Keratinocyte (primary cell): Measurements from ENCODE around the gene TCF7L2. TPM values are rescaled to one million over a fixed set of nuclear protein-coding genes. Genes with fewer than 3 reads are reported as not detected.

Source experiments
- DNase-seq: peaks from one replicate; pipeline ENCODE4 v3.0.0-alpha.2; 2011; ENCODE audit warnings: low read depth, missing footprints, low spot score
- FAIRE-seq: peaks from 2 replicates; lab custom pipeline; 2011; peaks lifted over from hg19 to GRCh38; lab: Jason Lieb, UNC
- H2AFZ ChIP-seq: 2 replicates; pipeline ENCODE4 v1.6.0; 2012; ENCODE audit warnings: low read length, control low read depth, inconsistent platforms; ENCODE audit not compliant: control insufficient read depth
- H3K27ac ChIP-seq: 2 replicates; pipeline ENCODE4 v1.5.1; 2011; ENCODE audit warnings: low read length; ENCODE audit not compliant: control insufficient read depth, insufficient read depth
- H3K27me3 ChIP-seq: 3 replicates; pipeline ENCODE4 v1.6.0; 2011; ENCODE audit warnings: low read length; ENCODE audit not compliant: control insufficient read depth, insufficient read depth; ENCODE audit errors: extremely low read depth
- H3K36me3 ChIP-seq, 2 experiments: 2 replicates in 1 of 2; 3 replicates in 1 of 2; pipeline ENCODE4 v1.5.1; 2011; ENCODE audit warnings: low read length in 2 of 2, mild to moderate bottlenecking in 1 of 2; ENCODE audit not compliant: control insufficient read depth in 2 of 2, insufficient read depth in 2 of 2; ENCODE audit errors: extremely low read depth in 1 of 2
- H3K4me1 ChIP-seq: 3 replicates; pipeline ENCODE4 v1.5.1; 2011; ENCODE audit warnings: low read length; ENCODE audit not compliant: control insufficient read depth, insufficient read depth; ENCODE audit errors: extremely low read depth
- H3K4me2 ChIP-seq: 3 replicates; pipeline ENCODE4 v1.6.0; 2011; ENCODE audit warnings: low read depth, low read length; ENCODE audit not compliant: control insufficient read depth, insufficient read depth; ENCODE audit errors: extremely low read depth
- H3K4me3 ChIP-seq, 3 experiments: fragments of 200-600 bp in 1 of 3; sonication (generic) in 1 of 3; 2 replicates in 2 of 3; 3 replicates in 1 of 3; pipeline ENCODE4 v1.5.1; 2011 to 2016; ENCODE audit warnings: low read length in 3 of 3, mild to moderate bottlenecking in 3 of 3, control low read depth in 2 of 3, inconsistent platforms in 1 of 3, low read depth in 1 of 3, mixed read lengths in 1 of 3, mixed run types in 1 of 3, moderate library complexity in 1 of 3; ENCODE audit not compliant: control insufficient read depth in 2 of 3, insufficient read depth in 2 of 3; ENCODE audit errors: extremely low read depth in 1 of 3
- H3K79me2 ChIP-seq: 2 replicates; pipeline ENCODE4 v1.6.0; 2012; ENCODE audit warnings: low read length; ENCODE audit not compliant: control insufficient read depth, insufficient read depth
- H3K9ac ChIP-seq: 3 replicates; pipeline ENCODE4 v1.6.0; 2011; ENCODE audit warnings: low read length; ENCODE audit not compliant: control insufficient read depth, insufficient read depth; ENCODE audit errors: extremely low read depth
- H3K9me1 ChIP-seq: 3 replicates; pipeline ENCODE4 v1.6.0; 2011; ENCODE audit warnings: low read length; ENCODE audit not compliant: control insufficient read depth, insufficient read depth; ENCODE audit errors: extremely low read depth
- H3K9me3 ChIP-seq: 2 replicates; pipeline ENCODE4 v1.5.1; 2012; ENCODE audit warnings: low read depth, low read length; ENCODE audit not compliant: control insufficient read depth
- H4K20me1 ChIP-seq: 3 replicates; pipeline ENCODE4 v1.6.0; 2011; ENCODE audit warnings: low read length; ENCODE audit not compliant: control insufficient read depth, insufficient read depth; ENCODE audit errors: extremely low read depth
- CTCF ChIP-seq, 3 experiments: IDR thresholded peaks in 1 of 3; conservative IDR thresholded peaks in 1 of 3; optimal IDR thresholded peaks in 1 of 3; 2 replicates in 2 of 3; 3 replicates in 1 of 3; pipeline versions ENCODE3 to v1.5.1; 2011; ENCODE audit warnings: low read length in 3 of 3, mild to moderate bottlenecking in 3 of 3, moderate library complexity in 2 of 3, control low read depth in 1 of 3, inconsistent platforms in 1 of 3; ENCODE audit not compliant: insufficient read depth in 2 of 3; ENCODE audit errors: extremely low read depth in 1 of 3
- EZH2 ChIP-seq: IDR thresholded peaks from one replicate; pipeline ENCODE4 v1.6.1; 2012; ENCODE audit warnings: inconsistent platforms, mild to moderate bottlenecking, low read length, moderate library complexity
- dilution Hi-C: fragments of 300-500 bp; cut with MboI; formaldehyde crosslinking; loops from one replicate; pipeline ENCODE4 v1.7.0; 2020; ENCODE audit warnings: low sequenced_read_pairs; ENCODE audit not compliant: extremely low pct_ligation_motif_present
- polyA plus RNA-seq, 5 experiments: library from polyadenylated mRNA; depleted of rRNA in 3 of 5; stranded (reverse) in 3 of 5; stranded (forward) in 1 of 5; unstranded in 1 of 5; fragments of >200 nt; gene quantifications; 1 replicate in 1 of 5; 2 replicates in 3 of 5; 3 replicates in 1 of 5; pipeline versions ENCODE4 v1.2.1 to v1.2.3, GENCODE V29; 2011 to 2012; ENCODE audit warnings: missing spikeins in 2 of 5, low read depth in 1 of 5, low replicate concordance in 1 of 5

The TCF7L2 gene
- polyA plus RNA-seq, 1 donor (not counting 4 experiments of a cell fraction or from before 2014, with no cell fraction given) = 2.5 TPM

DNA sequence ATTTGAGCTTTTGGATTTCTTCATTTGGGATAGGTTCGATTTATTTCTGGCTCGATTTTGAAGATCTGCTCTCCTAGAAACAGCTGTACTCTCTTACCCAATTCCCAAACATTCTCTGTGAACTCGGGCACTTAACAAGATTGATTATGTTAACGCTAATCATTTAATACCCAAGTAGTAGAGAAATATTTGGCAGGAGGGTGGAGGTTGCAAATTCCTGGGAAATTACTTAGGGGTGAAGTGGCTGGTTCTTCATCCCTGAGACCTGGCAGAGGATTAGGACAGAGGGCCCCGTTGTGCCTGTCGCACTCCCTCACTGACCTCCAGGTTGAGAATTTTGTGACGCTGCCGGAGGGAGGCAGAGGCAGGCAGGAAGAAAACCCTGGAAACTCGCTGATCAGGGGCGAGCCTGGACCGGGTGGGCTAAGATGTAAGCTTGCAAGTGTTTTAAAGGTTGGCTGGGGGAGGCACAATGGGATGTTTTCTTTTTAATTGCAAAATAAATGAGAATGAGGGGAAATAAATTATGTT, 182.6 kb downstream of the TCF7L2 start:
- no peak overlapping the region for H3K4me2 ChIP-seq
- no peaks in the 10 kb centered on the region for H3K9me1 ChIP-seq
- no peak overlapping the region for H3K27ac ChIP-seq
- no peaks in the 10 kb centered on the region for H4K20me1 ChIP-seq
- no peaks in the 10 kb centered on the region for H3K27me3 ChIP-seq
- H3K9ac ChIP-seq = no peak overlapping the region
- H3K4me3 ChIP-seq = no peak overlapping the region
- no peaks in the 10 kb centered on the region for H3K9me3 ChIP-seq
- no peaks in the 10 kb centered on the region for H3K36me3 ChIP-seq
- TF ChIP-seq CTCF (optimal IDR thresholded peaks at IDR 0.05 in 1 of 3, IDR thresholded peaks at IDR 0.05 in 1 of 3, conservative IDR thresholded peaks at IDR 0.05 in 1 of 3; ENCODE audit: extremely low read depth in 1 of 3, insufficient read depth in 2 of 3, low read length in 3 of 3) = no peak
- no peak for TF ChIP-seq EZH2
- DNase-seq (no peak), FAIRE-seq (no peak)
- H3K79me2 ChIP-seq = no peaks in the 10 kb centered on the region
- H3K4me1 ChIP-seq = no peaks in the 10 kb centered on the region
- dilution Hi-C loops = no loop called here
- H2AFZ ChIP-seq = no peak overlapping the region

GRCh38 chr10:113133497-113134115, 183.6 kb downstream of the TCF7L2 start:
- H3K4me2 ChIP-seq = no peak overlapping the region
- H3K27me3 ChIP-seq = no peaks in the 10 kb centered on the region
- FAIRE-seq = no peak
- no peaks in the 10 kb centered on the region for H4K20me1 ChIP-seq
- H3K79me2 ChIP-seq = no peaks in the 10 kb centered on the region
- H3K4me1 ChIP-seq = no peaks in the 10 kb centered on the region
- H3K4me3 ChIP-seq = no peak overlapping the region
- no peak overlapping the region for H3K27ac ChIP-seq
- no peak for DNase-seq
- dilution Hi-C loops = no loop called here
- H3K9me1 ChIP-seq = no peaks in the 10 kb centered on the region
- no peak for TF ChIP-seq EZH2
- no peaks in the 10 kb centered on the region for H3K36me3 ChIP-seq
- no peak overlapping the region for H2AFZ ChIP-seq
- H3K9ac ChIP-seq = no peak overlapping the region
- H3K9me3 ChIP-seq = no peaks in the 10 kb centered on the region
